MCF 10A (cell line): Measurements from ENCODE around the gene ITPKC. TPM values are rescaled to one million over a fixed set of nuclear protein-coding genes. Genes with fewer than 3 reads are reported as not detected.
A peak's percentile ranks its signal among the peaks of the same experiment; 100 is the strongest.

Source experiments
- Bru-seq: library from RNA; stranded (reverse); fragments of 400-500 nt; gene quantifications from one replicate; lab custom pipeline; 2021; lab: Mats Ljungman, UMichigan
- BruChase-seq, 2 experiments: library from RNA; stranded (reverse); fragments of 400-500 nt; gene quantifications; one replicate each; lab custom pipeline; 2021; lab: Mats Ljungman, UMichigan
- BruUV-seq: library from RNA; stranded (reverse); fragments of 400-500 nt; replicated peaks from 2 replicates; lab custom pipeline; 2021; lab: Mats Ljungman, UMichigan
- CTCF ChIA-PET: fragments of 300-600 bp; sonication (Branson Sonifier 250); formaldehyde crosslinking; extraction: SDS; loops from one replicate; lab custom pipeline; 2021; ENCODE audit warnings: antibody characterized with exemption, inconsistent platforms; lab: Yijun Ruan, JAX
- POLR2A ChIA-PET: fragments of 300-600, 350-650 bp; sonication (Branson Sonifier 250); formaldehyde crosslinking; extraction: SDS; loops from one replicate; lab custom pipeline; 2020; ENCODE audit warnings: antibody characterized with exemption, inconsistent platforms; lab: Yijun Ruan, JAX
- DNase-seq: peaks from one replicate; pipeline ENCODE4 v3.0.0-alpha.2; 2018; ENCODE audit not compliant: unreplicated experiment
- H3K27ac Mint-ChIP-seq: one replicate; pipeline ENCODE4 v1.8.0; 2022; ENCODE audit warnings: mild to moderate bottlenecking, low read depth, mixed read lengths; ENCODE audit not compliant: unreplicated experiment
- H3K27me3 Mint-ChIP-seq: one replicate; pipeline ENCODE4 v1.8.0; 2022; ENCODE audit warnings: mixed read lengths; ENCODE audit not compliant: insufficient read depth, unreplicated experiment
- H3K36me3 Mint-ChIP-seq: one replicate; pipeline ENCODE4 v1.8.0; 2022; ENCODE audit warnings: mild to moderate bottlenecking, moderate library complexity, mixed read lengths; ENCODE audit not compliant: insufficient read depth, unreplicated experiment
- H3K4me1 Mint-ChIP-seq: one replicate; pipeline ENCODE4 v1.8.0; 2022; ENCODE audit warnings: mixed read lengths; ENCODE audit not compliant: insufficient read depth, unreplicated experiment
- H3K4me3 Mint-ChIP-seq: one replicate; pipeline ENCODE4 v1.8.0; 2022; ENCODE audit warnings: mild to moderate bottlenecking, moderate library complexity, mixed read lengths; ENCODE audit not compliant: unreplicated experiment
- H3K9me3 Mint-ChIP-seq: one replicate; pipeline ENCODE4 v1.8.0; 2022; ENCODE audit warnings: mixed read lengths; ENCODE audit not compliant: unreplicated experiment
- intact Hi-C: fragments of 100-400 bp; cut with micrococcal nuclease; formaldehyde crosslinking; loops from 2 replicates; pipeline ENCODE4 v1.14.1; 2022
- long read RNA-seq: library from polyadenylated mRNA; stranded (forward); transcript quantifications from one replicate; pipeline ENCODE4 v2.0.0, GENCODE V29; 2022
- total RNA-seq: library from RNA; stranded (reverse); gene quantifications from 2 replicates; pipeline ENCODE4 v1.2.3, GENCODE V29; 2022
- TF ChIP-seq, protein P1 (sequence below): fragments of 200-600 bp; IDR thresholded peaks from one replicate; pipeline ENCODE4 v1.8.0; 2022; ENCODE audit warnings: antibody characterized with exemption, mild to moderate bottlenecking; ENCODE audit not compliant: unreplicated experiment

ITPKC gene
- total RNA-seq (27.1 and 33.2 TPM in 2 replicates), Bru-seq, nascent RNA (percentile 75 among the genes with signal in this experiment), BruChase-seq, experiment 1, labeled RNA remaining after a 6-hour chase (percentile 65 among the genes with signal in this experiment), BruChase-seq, experiment 2, labeled RNA remaining after a 2-hour chase (percentile 71 among the genes with signal in this experiment)
- long read RNA-seq, transcript ITPKC-201 (7 exons, 3,385 nt) = major isoform, 93 of 115 reads
- long read RNA-seq, partial matches to known transcripts = 10 of 115 reads
- long read RNA-seq, other reads (novel, unspliced or antisense) = 12 of 115 reads

DNA sequence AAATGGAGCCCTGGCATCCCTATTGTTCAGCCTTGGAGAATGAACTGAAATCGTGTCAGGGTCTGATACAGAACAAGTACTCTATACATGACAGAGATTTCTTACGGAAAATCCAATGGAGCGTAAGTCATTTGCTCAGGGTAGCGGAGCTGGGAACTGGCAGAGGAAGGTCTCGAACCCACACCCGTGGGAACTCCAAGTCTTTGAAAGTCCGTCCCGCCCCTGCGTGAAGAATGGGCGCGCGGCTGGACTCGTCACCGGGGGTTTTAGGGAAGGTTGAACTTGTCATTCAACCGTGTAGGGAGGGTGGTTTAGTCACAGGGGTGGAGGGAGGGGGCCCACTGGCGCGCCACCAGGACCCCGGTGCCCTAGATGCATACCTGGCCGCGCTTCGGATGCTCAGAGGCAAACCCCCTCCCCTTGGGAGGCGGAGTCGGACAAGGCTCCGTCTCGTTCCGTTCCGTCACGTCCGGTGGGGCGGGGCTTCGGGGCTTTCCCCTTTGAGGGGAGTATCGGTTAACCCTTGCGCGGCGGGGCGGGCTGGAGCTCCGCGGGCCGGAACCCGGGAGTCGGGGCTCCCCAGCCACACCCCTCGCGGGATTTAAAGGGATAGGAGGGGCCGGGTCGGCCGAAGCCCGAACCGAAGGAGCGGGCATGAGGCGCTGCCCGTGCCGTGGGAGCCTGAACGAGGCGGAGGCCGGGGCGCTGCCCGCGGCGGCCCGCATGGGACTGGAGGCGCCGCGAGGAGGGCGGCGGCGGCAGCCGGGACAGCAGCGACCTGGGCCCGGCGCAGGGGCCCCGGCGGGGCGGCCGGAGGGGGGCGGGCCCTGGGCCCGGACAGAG lies at the start of gene ITPKC, which contains the start of gene COQ8B:
ITPKC (plus strand) TSS at position 631 of the 843 bp plus-strand sequence; CDS start at position 655, 24 bp downstream.
COQ8B (minus strand) TSS at position 405 of the 843 bp plus-strand sequence. CDS start 2,254 bp downstream, outside the sequence.
- H3K27ac Mint-ChIP-seq = peak within 1 kb of the TSS; percentile 95
- POLR2A ChIA-PET = interaction anchor here (0.6 to 2.4 kb wide), 48 partner anchors 9 to 1309 kb away, joined by 3 to 79 read pairs (median 4); partner anchors contain the start of genes ACTMAP, AXL, BLVRB and EGLN2
- peaks cover 38% of the 10 kb centered on the region for H3K4me1 Mint-ChIP-seq

DNA sequence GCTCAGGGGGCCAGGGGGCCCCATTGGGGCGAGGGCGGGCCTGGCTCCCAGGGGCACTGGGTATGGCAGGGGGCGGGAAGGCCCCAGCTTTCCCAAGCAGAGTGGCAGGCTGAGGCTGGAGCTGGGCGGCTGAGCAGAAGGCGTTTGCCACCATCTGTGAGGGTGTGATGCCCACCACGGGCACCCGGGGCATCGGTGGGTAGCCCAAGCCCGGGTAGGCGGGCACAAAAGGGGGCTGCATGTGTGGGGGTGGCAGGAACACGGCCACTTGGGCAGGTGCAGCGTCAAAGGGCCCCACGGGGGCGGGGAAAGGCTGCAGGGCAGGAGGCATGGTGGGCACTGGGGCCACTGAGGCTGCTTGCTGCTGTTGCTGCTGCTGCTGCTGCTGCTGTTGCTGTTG lies 49.3 kb upstream of the ITPKC start:
- Mint-ChIP-seq H3K4me3 (no peak overlapping the region), H3K4me1 (peaks cover 14% of the 10 kb centered on the region), H3K9me3 (no peaks in the 10 kb centered on the region), H3K27me3 (no peaks in the 10 kb centered on the region), H3K36me3 (peaks cover 23% of the 10 kb centered on the region), H3K27ac (no peak overlapping the region)
- intact Hi-C loops = loop anchor here (5.0 to 10.0 kb wide), 2 partner anchors 307 to 595 kb away; partner anchors contain the start of gene HNRNPUL1
- TF ChIP-seq, protein P1, sequence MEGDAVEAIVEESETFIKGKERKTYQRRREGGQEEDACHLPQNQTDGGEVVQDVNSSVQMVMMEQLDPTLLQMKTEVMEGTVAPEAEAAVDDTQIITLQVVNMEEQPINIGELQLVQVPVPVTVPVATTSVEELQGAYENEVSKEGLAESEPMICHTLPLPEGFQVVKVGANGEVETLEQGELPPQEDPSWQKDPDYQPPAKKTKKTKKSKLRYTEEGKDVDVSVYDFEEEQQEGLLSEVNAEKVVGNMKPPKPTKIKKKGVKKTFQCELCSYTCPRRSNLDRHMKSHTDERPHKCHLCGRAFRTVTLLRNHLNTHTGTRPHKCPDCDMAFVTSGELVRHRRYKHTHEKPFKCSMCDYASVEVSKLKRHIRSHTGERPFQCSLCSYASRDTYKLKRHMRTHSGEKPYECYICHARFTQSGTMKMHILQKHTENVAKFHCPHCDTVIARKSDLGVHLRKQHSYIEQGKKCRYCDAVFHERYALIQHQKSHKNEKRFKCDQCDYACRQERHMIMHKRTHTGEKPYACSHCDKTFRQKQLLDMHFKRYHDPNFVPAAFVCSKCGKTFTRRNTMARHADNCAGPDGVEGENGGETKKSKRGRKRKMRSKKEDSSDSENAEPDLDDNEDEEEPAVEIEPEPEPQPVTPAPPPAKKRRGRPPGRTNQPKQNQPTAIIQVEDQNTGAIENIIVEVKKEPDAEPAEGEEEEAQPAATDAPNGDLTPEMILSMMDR = no peak
- ChIA-PET POLR2A (interaction anchor here (1.4 kb wide), 1 partner anchor 49 kb away, joined by 5 read pairs; the partner anchor contains the start of genes COQ8B and ITPKC), CTCF (interaction anchor here (0.6 kb wide), 1 partner anchor 33 kb away, joined by 3 read pairs; no protein-coding TSS in a partner anchor)
- DNase-seq = no peak
- no TSS peak for BruUV-seq

More for the DNA sequence above, at the start of gene ITPKC, which contains the start of gene COQ8B:
- Mint-ChIP-seq H3K9me3 (no peaks in the 10 kb centered on the region), H3K36me3 (peaks cover 55% of the 10 kb centered on the region), H3K27me3 (no peaks in the 10 kb centered on the region), H3K4me3 (peak within 1 kb of the TSS; percentile 92)
- DNase-seq = peak; percentile 100
- TF ChIP-seq, protein P1 = no peak
- CTCF ChIA-PET = interaction anchor here (0.6 to 0.9 kb wide), 6 partner anchors 22 to 784 kb away, joined by 3 to 6 read pairs (median 3); partner anchors contain the start of gene RAB4B
- intact Hi-C loops = loop anchor here (2.0 kb wide), 1 partner anchor 34 kb away; the partner anchor contains the start of genes ACTMAP and SNRPA
- TSS peak; percentile 75 for BruUV-seq

DNA sequence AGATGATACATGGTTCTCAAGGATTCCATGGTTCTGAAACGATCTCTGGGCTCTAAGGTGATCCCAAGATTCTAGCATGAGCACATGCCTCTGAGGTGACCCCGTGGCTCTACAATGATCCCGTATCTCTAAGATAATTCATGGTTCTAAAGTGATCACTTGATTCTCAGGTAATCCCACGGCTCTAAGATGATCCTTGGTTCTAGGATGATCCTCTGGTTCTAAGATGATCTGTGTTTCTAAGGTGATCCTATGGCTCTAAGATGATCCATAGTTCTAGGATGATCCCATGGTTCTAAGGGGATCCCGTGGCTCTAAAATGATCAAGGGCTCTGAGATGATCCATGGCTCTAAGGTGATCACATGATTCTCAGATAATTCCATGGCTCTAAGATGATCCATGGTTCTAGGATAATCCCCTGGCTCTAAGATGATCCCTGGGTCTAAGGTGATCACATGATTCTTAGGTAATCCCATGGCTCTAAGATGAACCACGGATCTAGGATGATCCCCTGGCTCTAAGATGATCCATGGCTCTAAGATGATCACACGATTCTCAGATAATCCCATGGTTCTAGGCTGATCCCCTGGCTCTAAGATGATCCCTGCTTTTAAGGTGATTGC lies 47.8 kb upstream of the ITPKC start:
- intact Hi-C loops = loop anchor here (5.0 to 10.0 kb wide), 2 partner anchors 306 to 593 kb away; partner anchors contain the start of gene HNRNPUL1
- ChIA-PET CTCF (no interaction called here), POLR2A (interaction anchor here (0.7 kb wide), 1 partner anchor 71 kb away, joined by 3 read pairs; no protein-coding TSS in a partner anchor)
- Mint-ChIP-seq H3K27me3 (no peaks in the 10 kb centered on the region), H3K4me1 (peaks cover 7% of the 10 kb centered on the region), H3K9me3 (no peaks in the 10 kb centered on the region), H3K27ac (no peak overlapping the region), H3K36me3 (peaks cover 23% of the 10 kb centered on the region), H3K4me3 (no peak overlapping the region)
- TF ChIP-seq, protein P1 = no peak
- no peak for DNase-seq
- no TSS peak for BruUV-seq
